Upper lobe of left lung (tissue), 6 donors: ENCODE results near the gene XRN2. TPM values are rescaled to one million over a fixed set of nuclear protein-coding genes. Genes with fewer than 3 reads are reported as not detected.

ENCODE experiments used
- ATAC-seq, 2 donors: fragments of 200-7000 bp; cut with Tn5 transposase; one replicate each; pipeline ENCODE4 v1.9.1; 2022; ENCODE audit warnings: mild to moderate bottlenecking in 2 of 2, moderate library complexity in 2 of 2; ENCODE audit not compliant: low FRiP score in 2 of 2
- DNase-seq, 2 donors: peaks; one replicate each; pipeline ENCODE4 v3.0.0-alpha.2; 2019 to 2020
- H3K27ac ChIP-seq, 4 donors: fragments of 200-600 bp; sonication (generic); one replicate each; pipeline ENCODE4 v1.5.1; 2016 to 2019
- H3K27me3 ChIP-seq, 4 donors: fragments of 200-600 bp; sonication (generic); one replicate each; pipeline ENCODE4 v1.5.1; 2017 to 2019
- H3K36me3 ChIP-seq, 4 donors: fragments of 200-600 bp; sonication (generic); one replicate each; pipeline ENCODE4 v1.5.1; 2016 to 2019
- H3K4me1 ChIP-seq, 4 donors: fragments of 200-600 bp; sonication (generic); one replicate each; pipeline ENCODE4 v1.5.1; 2018 to 2019
- H3K4me3 ChIP-seq, 4 donors: fragments of 200-600 bp; sonication (generic); one replicate each; pipeline ENCODE4 v1.5.1; 2017 to 2019; ENCODE audit warnings: mild to moderate bottlenecking in 2 of 4, moderate library complexity in 1 of 4
- H3K9me3 ChIP-seq, 4 donors: fragments of 200-600 bp; sonication (generic); one replicate each; pipeline ENCODE4 v1.5.1; 2018 to 2019
- CTCF ChIP-seq, 6 experiments: fragments of 450-650 bp in 4 of 6; fragments of 200-600 bp in 2 of 6; sonication (generic) in 2 of 6; IDR thresholded peaks; one replicate each; pipeline ENCODE4 v1.5.1; 2016 to 2019; ENCODE audit warnings: antibody characterized with exemption in 6 of 6
- EP300 ChIP-seq, 4 donors: sonication (generic); formaldehyde crosslinking; IDR thresholded peaks; one replicate each; pipeline ENCODE4 v1.5.1; 2017; ENCODE audit warnings: antibody characterized with exemption in 4 of 4, control low read depth in 2 of 4
- POLR2A ChIP-seq, 4 donors: fragments of 450-650 bp; IDR thresholded peaks; one replicate each; pipeline ENCODE4 v1.5.1; 2016 to 2017; ENCODE audit warnings: antibody characterized with exemption in 4 of 4, mild to moderate bottlenecking in 2 of 4
- POLR2AphosphoS5 ChIP-seq, 2 donors: sonication (generic); formaldehyde crosslinking; IDR thresholded peaks; one replicate each; pipeline ENCODE4 v1.5.1; 2017; ENCODE audit warnings: antibody characterized with exemption in 2 of 2
- WGBS, 2 donors: methylation state at CpG; one replicate each; pipeline ENCODE4 v1.1.5; 2017 to 2018; 5-methylcytosine and 5-hydroxymethylcytosine counted together
- total RNA-seq, 6 donors: library from RNA; depleted of rRNA in 4 of 6; stranded (reverse); fragments of >200 nt in 4 of 6; gene quantifications; one replicate each; pipeline versions ENCODE4 v1.1.0 to v1.2.1, GENCODE V29; 2016 to 2021
- donor health status: DM: no; HTN: no; CAD: no; lungs with moderate emphysema.
- donor health status: DM: no; HTN: yes; CAD: no; lungs with severe emphysema.

XRN2 gene
- total RNA-seq, 6 donors from 2014 or later = 38.3 to 70.5 (median 55.0) TPM

GRCh38 chr20:21342656-21343345 lies 39.7 kb downstream of the XRN2 start:
- ATAC-seq (no peak), DNase-seq (no peak)
- no peaks in the 10 kb centered on the region for H3K4me1 ChIP-seq
- H3K4me3 ChIP-seq = no peak overlapping the region
- peaks cover 16 to 88% (median 39%) of the 10 kb centered on the region in 4 donors for H3K36me3 ChIP-seq
- TF ChIP-seq POLR2AphosphoS5 (IDR thresholded peaks at IDR 0.05) (no peak), EP300 (IDR thresholded peaks at IDR 0.05) (no peak), CTCF (IDR thresholded peaks at IDR 0.05) (no peak), POLR2A (IDR thresholded peaks at IDR 0.05) (no peak)
- H3K27me3 ChIP-seq = no peaks in the 10 kb centered on the region
- H3K27ac ChIP-seq = no peak overlapping the region
- 81 to 82% methylated on average over 4 of the region's 4 CpGs for WGBS, 2 donors
- no peaks in the 10 kb centered on the region for H3K9me3 ChIP-seq

GRCh38 chr20:21344206-21344900 lies 41.2 kb downstream of the XRN2 start:
- Histone ChIP-seq H3K9me3 (no peaks in the 10 kb centered on the region), H3K36me3 (peaks cover 30 to 89% (median 48%) of the 10 kb centered on the region in 4 donors), H3K4me1 (no peaks in the 10 kb centered on the region), H3K4me3 (no peak overlapping the region), H3K27ac (no peak overlapping the region), H3K27me3 (no peaks in the 10 kb centered on the region)
- WGBS, 2 donors = 89 to 94% methylated on average over 5 of the region's 5 CpGs
- no peak for TF ChIP-seq POLR2AphosphoS5 (IDR thresholded peaks at IDR 0.05)
- TF ChIP-seq POLR2A (IDR thresholded peaks at IDR 0.05) = no peak
- DNase-seq = no peak
- ATAC-seq = no peak

GRCh38 chr20:21344961-21345360 lies 41.8 kb downstream of the XRN2 start:
- ATAC-seq (no peak), DNase-seq (no peak)
- no peak overlapping the region for H3K27ac ChIP-seq
- no peaks in the 10 kb centered on the region for H3K27me3 ChIP-seq
- H3K4me1 ChIP-seq = no peaks in the 10 kb centered on the region
- H3K36me3 ChIP-seq = peaks cover 34 to 89% (median 51%) of the 10 kb centered on the region in 4 donors
- TF ChIP-seq POLR2A (IDR thresholded peaks at IDR 0.05) = no peak
- TF ChIP-seq EP300 (IDR thresholded peaks at IDR 0.05) = no peak
- TF ChIP-seq CTCF (IDR thresholded peaks at IDR 0.05) = no peak
- no peak for TF ChIP-seq POLR2AphosphoS5 (IDR thresholded peaks at IDR 0.05)
- H3K4me3 ChIP-seq = no peak overlapping the region
- WGBS, 2 donors = 62 to 78% methylated on average over 1 of the region's 1 CpG
- no peaks in the 10 kb centered on the region for H3K9me3 ChIP-seq

- H3K4me3 ChIP-seq = no peak overlapping the region
- H3K36me3 ChIP-seq = peaks cover 18 to 87% (median 27%) of the 10 kb centered on the region in 4 donors
- ATAC-seq = no peak
- peaks cover 0 to 3% (median 1%) of the 10 kb centered on the region in 4 donors for H3K4me1 ChIP-seq
- no peaks in the 10 kb centered on the region for H3K27me3 ChIP-seq
- no peak for TF ChIP-seq EP300 (IDR thresholded peaks at IDR 0.05)
- no peaks in the 10 kb centered on the region for H3K9me3 ChIP-seq
- no peak overlapping the region for H3K27ac ChIP-seq
- no peak for DNase-seq
Observed at GRCh38 chr20:21352703-21353102, 49.6 kb downstream of the XRN2 start.

GRCh38 chr20:21353236-21353635 lies 50.1 kb downstream of the XRN2 start:
- TF ChIP-seq EP300 (IDR thresholded peaks at IDR 0.05) (no peak), POLR2A (IDR thresholded peaks at IDR 0.05) (no peak), CTCF (IDR thresholded peaks at IDR 0.05) (no peak), POLR2AphosphoS5 (IDR thresholded peaks at IDR 0.05) (no peak)
- Histone ChIP-seq H3K4me3 (no peak overlapping the region), H3K27ac (no peak overlapping the region), H3K4me1 (peaks cover 0 to 6% (median 1%) of the 10 kb centered on the region in 4 donors), H3K27me3 (no peaks in the 10 kb centered on the region), H3K36me3 (peaks cover 17 to 87% (median 24%) of the 10 kb centered on the region in 4 donors), H3K9me3 (no peaks in the 10 kb centered on the region)
- WGBS, 2 donors = 95 to 97% methylated on average over 1 of the region's 1 CpG
- DNase-seq = no peak
- ATAC-seq = no peak
